ENCODE results near the gene CLSTN1. TPM values are rescaled to one million over a fixed set of nuclear protein-coding genes. Genes with fewer than 3 reads are reported as not detected.

The CLSTN1 gene
- total and polyA plus RNA-seq, 5 donors = 51.4 to 72.1 (median 69.4) TPM

DNA sequence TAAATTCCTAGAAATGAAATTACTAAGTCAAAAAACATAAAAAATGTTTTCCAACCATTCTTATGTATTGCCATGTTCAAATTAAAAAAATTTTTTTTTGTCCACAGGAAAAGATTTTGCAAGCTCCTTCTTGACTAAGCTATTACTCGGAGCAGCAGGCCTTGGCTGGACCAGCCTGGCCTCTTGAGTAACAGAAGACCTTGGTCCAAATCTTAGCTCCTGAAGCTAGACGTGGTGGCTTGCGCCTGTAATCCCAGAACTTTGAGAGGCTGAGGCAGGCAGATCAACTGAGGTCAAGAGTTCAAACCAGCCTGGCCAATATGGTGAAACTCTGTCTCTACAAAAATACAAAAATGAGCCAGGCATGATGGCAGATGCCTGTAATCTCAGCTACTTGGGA, 77.6 kb downstream of the CLSTN1 start:
- 88% methylated on average over 3 of the region's 3 CpGs for WGBS
- H3K27ac ChIP-seq (ENCODE audit: low read length) = no peak overlapping the region
- H3K9me3 ChIP-seq (ENCODE audit: control insufficient read depth, low read length) = no peaks in the 10 kb centered on the region
- H3K4me1 ChIP-seq (ENCODE audit: control insufficient read depth, insufficient read depth, low read length) = no peaks in the 10 kb centered on the region
- no peaks in the 10 kb centered on the region for H3K27me3 ChIP-seq (ENCODE audit: control insufficient read depth, insufficient read depth)
- no peak for DNase-seq
- H3K4me3 ChIP-seq (ENCODE audit: low read length) = no peak overlapping the region
- ATAC-seq = no peak
- intact Hi-C loops (cut with DNase I) = no loop called here

DNA sequence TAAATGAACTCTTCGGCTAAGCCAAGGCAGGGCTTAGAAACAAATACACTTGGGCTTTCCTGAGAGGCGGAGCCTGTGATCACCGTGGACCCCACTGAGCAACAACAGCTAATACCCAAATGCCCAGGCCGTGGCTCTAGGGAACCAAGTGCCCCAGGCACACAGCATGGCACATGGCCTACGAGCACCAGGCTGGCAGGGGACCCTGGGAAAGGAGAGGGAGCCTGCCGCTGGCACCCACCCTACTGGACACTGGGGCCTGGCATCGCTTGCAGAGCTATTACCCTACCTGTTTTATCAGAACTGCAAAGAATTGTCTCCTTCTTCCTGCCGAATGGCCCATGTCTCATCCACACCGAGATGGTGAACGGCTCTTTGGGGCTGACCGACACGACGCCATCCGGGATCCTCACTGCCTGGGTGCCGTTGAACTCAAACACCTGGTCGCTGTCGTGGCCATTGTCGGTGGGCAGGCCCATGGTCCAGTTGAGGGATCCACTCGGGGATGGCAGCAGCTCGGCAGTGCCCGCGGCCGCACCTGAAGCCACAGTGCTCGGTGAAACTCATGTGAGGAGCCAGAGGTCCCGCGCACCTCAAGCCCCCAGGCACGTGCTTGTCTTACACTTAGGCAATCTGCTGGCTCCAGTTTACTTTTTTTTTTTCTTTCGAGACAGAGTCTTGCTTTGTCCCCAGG, 79.5 kb downstream of the CLSTN1 start:
- intact Hi-C loops (cut with DNase I) = no loop called here
- peak in 1 of 3 donors; percentile 34 for DNase-seq
- Histone ChIP-seq H3K4me3 (ENCODE audit: low read length) (no peak overlapping the region), H3K9me3 (ENCODE audit: control insufficient read depth, low read length) (no peaks in the 10 kb centered on the region), H3K27ac (ENCODE audit: low read length) (no peak overlapping the region), H3K27me3 (ENCODE audit: control insufficient read depth, insufficient read depth) (no peaks in the 10 kb centered on the region), H3K4me1 (ENCODE audit: control insufficient read depth, insufficient read depth, low read length) (no peaks in the 10 kb centered on the region)
- WGBS = 97% methylated on average over 28 of the region's 28 CpGs
- no peak for ATAC-seq

DNA sequence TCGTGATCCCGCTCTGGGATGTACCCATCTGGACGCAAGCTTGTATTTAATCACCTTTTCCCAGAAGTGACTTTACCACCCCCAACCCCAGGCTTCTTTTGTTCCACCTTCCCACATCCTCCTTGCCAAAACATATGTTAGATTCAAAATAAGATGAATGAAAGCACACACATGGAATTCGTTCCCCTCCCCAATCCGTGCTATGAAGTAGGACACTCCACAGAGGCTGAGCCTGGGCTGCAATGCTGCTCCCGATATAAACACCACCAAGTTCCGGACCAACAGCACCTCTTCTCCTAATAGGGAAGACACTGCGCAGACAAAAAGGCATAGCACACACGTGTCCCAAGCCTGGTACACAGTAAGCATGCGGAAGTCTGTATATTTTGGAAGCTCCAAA, 86.1 kb downstream of the CLSTN1 start:
- DNase-seq (peak in 2 of 3 donors; percentile 9 to 24), ATAC-seq (no peak)
- H3K9me3 ChIP-seq (ENCODE audit: control insufficient read depth, low read length) = no peaks in the 10 kb centered on the region
- intact Hi-C loops (cut with DNase I) = no loop called here
- no peaks in the 10 kb centered on the region for H3K27me3 ChIP-seq (ENCODE audit: control insufficient read depth, insufficient read depth)
- no peaks in the 10 kb centered on the region for H3K4me1 ChIP-seq (ENCODE audit: control insufficient read depth, insufficient read depth, low read length)
- 92% methylated on average over 10 of the region's 10 CpGs for WGBS
- H3K27ac ChIP-seq (ENCODE audit: low read length) = no peak overlapping the region
- H3K4me3 ChIP-seq (ENCODE audit: low read length) = no peak overlapping the region

DNA sequence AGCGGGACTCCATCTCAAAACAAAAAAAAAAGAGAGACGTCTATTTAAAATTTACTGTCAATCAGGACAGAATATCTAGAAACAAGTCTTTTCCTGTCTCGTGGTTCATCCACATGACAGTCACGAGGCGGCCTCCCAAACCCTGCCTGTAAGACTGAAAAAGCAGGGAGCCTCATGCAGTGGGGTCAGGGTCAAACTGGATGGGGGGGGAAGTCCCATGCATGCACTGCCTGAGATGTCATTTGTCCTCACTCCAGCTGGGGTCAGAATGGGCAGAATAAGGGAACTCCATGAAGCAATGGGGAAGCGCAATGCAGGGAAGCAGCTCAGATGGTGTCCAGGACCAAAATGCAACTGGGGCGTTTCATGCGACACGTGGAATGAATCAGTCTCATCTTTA, 86.7 kb downstream of the CLSTN1 start:
- H3K4me3 ChIP-seq (ENCODE audit: low read length) = no peak overlapping the region
- no peaks in the 10 kb centered on the region for H3K27me3 ChIP-seq (ENCODE audit: control insufficient read depth, insufficient read depth)
- H3K9me3 ChIP-seq (ENCODE audit: control insufficient read depth, low read length) = no peaks in the 10 kb centered on the region
- H3K27ac ChIP-seq (ENCODE audit: low read length) = no peak overlapping the region
- DNase-seq (peak in 2 of 3 donors; percentile 17 to 44), ATAC-seq (no peak)
- 83% methylated on average over 9 of the region's 9 CpGs for WGBS
- no peaks in the 10 kb centered on the region for H3K4me1 ChIP-seq (ENCODE audit: control insufficient read depth, insufficient read depth, low read length)
- intact Hi-C loops (cut with DNase I) = no loop called here

- DNase-seq (no peak), ATAC-seq (no peak)
- no peak overlapping the region for H3K4me3 ChIP-seq (ENCODE audit: low read length)
Observed at GRCh38 chr1:9736241-9736640, 87.5 kb downstream of the CLSTN1 start.

GRCh38 chr1:9735800-9736199, 88.0 kb downstream of the CLSTN1 start:
- Histone ChIP-seq H3K4me3 (ENCODE audit: low read length) (no peak overlapping the region), H3K9me3 (ENCODE audit: control insufficient read depth, low read length) (no peaks in the 10 kb centered on the region), H3K27me3 (ENCODE audit: control insufficient read depth, insufficient read depth) (no peaks in the 10 kb centered on the region), H3K27ac (ENCODE audit: low read length) (no peak overlapping the region), H3K4me1 (ENCODE audit: control insufficient read depth, insufficient read depth, low read length) (no peaks in the 10 kb centered on the region)
- DNase-seq (peak in 1 of 3 donors; percentile 23), ATAC-seq (no peak)
- WGBS = 93% methylated on average over 19 of the region's 19 CpGs
- intact Hi-C loops (cut with DNase I) = no loop called here

More at GRCh38 chr1:9736241-9736640, 87.5 kb downstream of the CLSTN1 start:
- intact Hi-C loops (cut with DNase I) = no loop called here
- no peak overlapping the region for H3K27ac ChIP-seq (ENCODE audit: low read length)
- H3K4me1 ChIP-seq (ENCODE audit: control insufficient read depth, insufficient read depth, low read length) = no peaks in the 10 kb centered on the region
- no peaks in the 10 kb centered on the region for H3K9me3 ChIP-seq (ENCODE audit: control insufficient read depth, low read length)
- H3K27me3 ChIP-seq (ENCODE audit: control insufficient read depth, insufficient read depth) = no peaks in the 10 kb centered on the region
- 90% methylated on average over 5 of the region's 5 CpGs for WGBS

- no peaks in the 10 kb centered on the region for H3K9me3 ChIP-seq (ENCODE audit: control insufficient read depth, low read length)
- intact Hi-C loops (cut with DNase I) = no loop called here
- H3K27ac ChIP-seq (ENCODE audit: low read length) = no peak overlapping the region
- peak in 2 of 3 donors; percentile 7 to 12 for DNase-seq
- WGBS = 98% methylated on average over 14 of the region's 14 CpGs
- ATAC-seq = no peak
- no peaks in the 10 kb centered on the region for H3K4me1 ChIP-seq (ENCODE audit: control insufficient read depth, insufficient read depth, low read length)
- no peaks in the 10 kb centered on the region for H3K27me3 ChIP-seq (ENCODE audit: control insufficient read depth, insufficient read depth)
- H3K4me3 ChIP-seq (ENCODE audit: low read length) = no peak overlapping the region
Observed at GRCh38 chr1:9733160-9733789, 90.5 kb downstream of the CLSTN1 start.

GRCh38 chr1:9732123-9732971, 91.4 kb downstream of the CLSTN1 start:
- Histone ChIP-seq H3K4me1 (ENCODE audit: control insufficient read depth, insufficient read depth, low read length) (no peaks in the 10 kb centered on the region), H3K27me3 (ENCODE audit: control insufficient read depth, insufficient read depth) (no peaks in the 10 kb centered on the region), H3K9me3 (ENCODE audit: control insufficient read depth, low read length) (no peaks in the 10 kb centered on the region), H3K4me3 (ENCODE audit: low read length) (no peak overlapping the region), H3K27ac (ENCODE audit: low read length) (no peak overlapping the region)
- peak in 1 of 3 donors; percentile 36 for DNase-seq
- no peak for ATAC-seq
- intact Hi-C loops (cut with DNase I) = no loop called here
- 91% methylated on average over 18 of the region's 18 CpGs for WGBS

DNA sequence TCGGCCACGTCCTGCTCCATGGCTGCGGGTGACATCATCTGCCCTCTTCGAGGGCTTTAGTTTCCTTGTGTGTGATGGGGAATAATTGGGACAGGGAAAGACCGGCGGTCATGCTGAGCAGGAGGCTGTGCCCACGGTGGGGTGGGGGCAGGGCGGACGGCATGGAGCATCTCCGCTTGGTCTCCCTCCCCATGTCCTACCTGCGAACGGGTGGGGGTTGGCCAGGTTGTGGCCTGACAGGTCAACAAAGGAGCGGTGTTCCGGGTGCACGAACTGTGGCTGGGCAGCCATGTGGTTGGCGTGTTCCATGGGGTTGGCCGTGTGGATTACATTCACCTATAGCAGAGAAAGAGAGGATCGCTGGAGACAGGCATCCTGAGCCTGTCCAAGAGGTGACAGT, 92.2 kb downstream of the CLSTN1 start:
- H3K9me3 ChIP-seq (ENCODE audit: control insufficient read depth, low read length) = no peaks in the 10 kb centered on the region
- peak in 2 of 3 donors; percentile 38 to 54 for DNase-seq
- H3K27ac ChIP-seq (ENCODE audit: low read length) = no peak overlapping the region
- ATAC-seq = no peak
- no peaks in the 10 kb centered on the region for H3K27me3 ChIP-seq (ENCODE audit: control insufficient read depth, insufficient read depth)
- H3K4me1 ChIP-seq (ENCODE audit: control insufficient read depth, insufficient read depth, low read length) = no peaks in the 10 kb centered on the region
- intact Hi-C loops (cut with DNase I) = no loop called here
- H3K4me3 ChIP-seq (ENCODE audit: low read length) = no peak overlapping the region
- WGBS = 96% methylated on average over 18 of the region's 18 CpGs

DNA sequence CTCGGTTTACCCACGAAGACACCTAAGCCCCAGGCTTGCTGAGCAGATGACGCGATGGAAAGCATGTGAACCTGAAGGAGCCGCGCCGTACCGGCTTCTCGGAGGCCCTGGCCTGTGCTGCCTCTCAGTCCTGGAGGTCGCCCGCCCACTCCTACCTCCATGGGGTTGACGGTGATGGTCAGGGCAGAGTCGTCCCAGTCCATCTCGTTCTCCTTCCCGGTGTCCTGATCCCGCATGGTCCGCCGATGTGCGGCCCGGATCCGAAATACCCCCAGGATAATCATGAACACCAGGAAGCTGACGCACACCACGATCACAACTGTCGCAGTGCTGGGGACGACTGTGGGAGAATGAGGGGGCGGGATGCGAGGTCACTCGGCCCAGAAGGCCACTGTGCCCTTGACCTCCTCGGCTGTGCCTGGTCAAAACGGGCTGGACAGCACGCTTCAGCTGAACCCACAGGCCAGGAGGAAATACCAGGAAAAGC, 92.7 kb downstream of the CLSTN1 start:
- ATAC-seq = no peak
- Histone ChIP-seq H3K27me3 (ENCODE audit: control insufficient read depth, insufficient read depth) (no peaks in the 10 kb centered on the region), H3K27ac (ENCODE audit: low read length) (no peak overlapping the region), H3K4me1 (ENCODE audit: control insufficient read depth, insufficient read depth, low read length) (no peaks in the 10 kb centered on the region), H3K9me3 (ENCODE audit: control insufficient read depth, low read length) (no peaks in the 10 kb centered on the region), H3K4me3 (ENCODE audit: low read length) (no peak overlapping the region)
- DNase-seq = peak in 2 of 3 donors; percentile 45 to 47
- intact Hi-C loops (cut with DNase I) = no loop called here
- 95% methylated on average over 31 of the region's 31 CpGs for WGBS

All from right cardiac atrium (tissue), 5 donors.